Body of pancreas (tissue), 4 donors: ENCODE results near the gene LRR1. TPM values are rescaled to one million over a fixed set of nuclear protein-coding genes. Genes with fewer than 3 reads are reported as not detected.

Source experiments
- ATAC-seq: fragments of 150-250 bp; one replicate; pipeline ENCODE4 v1.9.1; 2016
- DNase-seq, 4 donors: peaks; one replicate each; pipeline ENCODE4 v3.0.0-alpha.2; 2019
- H3K27ac ChIP-seq, 4 donors: fragments of 200-600 bp; sonication (generic); 1 replicate in 3 of 4; 2 replicates in 1 of 4; pipeline versions ENCODE4 v1.5.1 to v1.6.1; 2016 to 2019; ENCODE audit warnings: mild to moderate bottlenecking in 1 of 4, mixed read lengths in 1 of 4, moderate library complexity in 1 of 4
- H3K27me3 ChIP-seq, 2 donors: fragments of 200-600 bp; sonication (generic); one replicate each; pipeline ENCODE4 v1.6.0; 2016; ENCODE audit warnings: mild to moderate bottlenecking in 1 of 2
- H3K36me3 ChIP-seq, 2 donors: fragments of 200-600 bp; sonication (generic); replicated peaks in 1 of 2; 2 replicates each; pipeline ENCODE4 v1.5.1; 2016; ENCODE audit warnings: low read depth in 2 of 2; ENCODE audit not compliant: insufficient read depth in 1 of 2
- H3K4me1 ChIP-seq: fragments of 200-600 bp; sonication (generic); one replicate; pipeline ENCODE4 v1.6.0; 2016
- H3K4me3 ChIP-seq, 2 donors: fragments of 200-600 bp; sonication (generic); 1 replicate in 1 of 2; 2 replicates in 1 of 2; pipeline ENCODE4 v1.5.1; 2016 to 2019
- H3K9me3 ChIP-seq, 3 donors: fragments of 200-600 bp; sonication (generic); 1 replicate in 2 of 3; 2 replicates in 1 of 3; pipeline ENCODE4 v1.5.1; 2016
- CTCF ChIP-seq, 7 experiments: fragments of 450-650 bp in 4 of 7; fragments of 200-600 bp in 3 of 7; sonication (generic) in 3 of 7; IDR thresholded peaks; one replicate each; pipeline ENCODE4 v1.5.1; 2016 to 2019; ENCODE audit warnings: antibody characterized with exemption in 7 of 7
- POLR2A ChIP-seq, 3 donors: fragments of 450-650 bp; IDR thresholded peaks; one replicate each; pipeline ENCODE4 v1.6.1; 2016; ENCODE audit warnings: antibody characterized with exemption in 3 of 3, mild to moderate bottlenecking in 2 of 3
- WGBS, 2 donors: methylation state at CpG; one replicate each; pipeline ENCODE4 v1.1.5; 2017; 5-methylcytosine and 5-hydroxymethylcytosine counted together
- intact Hi-C: fragments of 100-400 bp; cut with DNase I; formaldehyde crosslinking; loops from one replicate; pipeline ENCODE4 v1.15.1; 2023
- total RNA-seq, 2 donors: library from RNA; depleted of rRNA; stranded (reverse); fragments of >200 nt; gene quantifications; one replicate each; pipeline ENCODE4 v1.1.0, GENCODE V29; 2016

The LRR1 gene
- total RNA-seq, 2 donors from 2014 or later = 9.6 to 27.0 TPM

- H3K36me3 ChIP-seq = no peaks in the 10 kb centered on the region
- ATAC-seq = no peak
- TF ChIP-seq CTCF (IDR thresholded peaks at IDR 0.05) (no peak), POLR2A (IDR thresholded peaks at IDR 0.05) (no peak)
- no peak for DNase-seq
- no peaks in the 10 kb centered on the region for H3K27me3 ChIP-seq
- WGBS, 2 donors = 73 to 77% methylated on average over 3 of the region's 3 CpGs
- intact Hi-C loops = no loop called here
- H3K4me1 ChIP-seq = no peaks in the 10 kb centered on the region
- H3K27ac ChIP-seq = no peak overlapping the region
- no peaks in the 10 kb centered on the region for H3K9me3 ChIP-seq
- no peak overlapping the region for H3K4me3 ChIP-seq
These were observed 29.5 kb upstream of the LRR1 start for GRCh38 chr14:49569281-49569680.

- H3K4me3 ChIP-seq = no peak overlapping the region
- no peak for ATAC-seq
- no peak overlapping the region for H3K27ac ChIP-seq
- peaks cover 0 to 2% of the 10 kb centered on the region in 2 donors for H3K36me3 ChIP-seq
- 67 to 75% methylated on average over 5 of the region's 5 CpGs for WGBS, 2 donors
- TF ChIP-seq CTCF (IDR thresholded peaks at IDR 0.05) (no peak), POLR2A (IDR thresholded peaks at IDR 0.05) (no peak)
- DNase-seq = no peak
- no peaks in the 10 kb centered on the region for H3K27me3 ChIP-seq
- intact Hi-C loops = no loop called here
- no peaks in the 10 kb centered on the region for H3K9me3 ChIP-seq
- H3K4me1 ChIP-seq = no peaks in the 10 kb centered on the region
These were observed 24.7 kb upstream of the LRR1 start for GRCh38 chr14:49574038-49574437.

- Histone ChIP-seq H3K36me3 (peaks cover 0 to 2% of the 10 kb centered on the region in 2 donors), H3K27me3 (no peaks in the 10 kb centered on the region), H3K4me1 (peaks cover 7% of the 10 kb centered on the region), H3K4me3 (no peak overlapping the region), H3K27ac (no peak overlapping the region), H3K9me3 (no peaks in the 10 kb centered on the region)
- 91 to 100% methylated on average over 1 of the region's 1 CpG for WGBS, 2 donors
- intact Hi-C loops = no loop called here
- TF ChIP-seq POLR2A (IDR thresholded peaks at IDR 0.05) (no peak), CTCF (IDR thresholded peaks at IDR 0.05) (no peak)
- DNase-seq (no peak), ATAC-seq (no peak)
These were observed 20.6 kb upstream of the LRR1 start for GRCh38 chr14:49578141-49578540.

- DNase-seq = no peak
- TF ChIP-seq POLR2A (IDR thresholded peaks at IDR 0.05) = no peak
- no peak for TF ChIP-seq CTCF (IDR thresholded peaks at IDR 0.05)
- no peaks in the 10 kb centered on the region for H3K27me3 ChIP-seq
- H3K27ac ChIP-seq = no peak overlapping the region
- H3K36me3 ChIP-seq = peaks cover 0 to 2% of the 10 kb centered on the region in 2 donors
- no peak for ATAC-seq
- WGBS, 2 donors = 66 to 69% methylated on average over 2 of the region's 2 CpGs
- no peaks in the 10 kb centered on the region for H3K9me3 ChIP-seq
- peaks cover 24% of the 10 kb centered on the region for H3K4me1 ChIP-seq
- intact Hi-C loops = no loop called here
- H3K4me3 ChIP-seq = no peak overlapping the region
These were observed 18.9 kb upstream of the LRR1 start for GRCh38 chr14:49579841-49580240.
